Activated CD4-positive, CD25-positive, alpha-beta regulatory T cell treated with anti-CD3 and anti-CD28 coated beads, Interleukin-2, amount 50 U/mL, for 16 hours (primary cell): ENCODE measurements around the gene KIAA0232.

Experiments used
- DNase-seq: peaks from one replicate; pipeline ENCODE4 v3.0.0-alpha.2; 2020; ENCODE audit warnings: low read depth, low spot score

The KIAA0232 gene

GRCh38 chr4:6845574-6845973 is 63.0 kb downstream of the KIAA0232 start:
- DNase-seq = no peak

GRCh38 chr4:6847178-6847577 is 64.7 kb downstream of the KIAA0232 start:
- no peak for DNase-seq

GRCh38 chr4:6848717-6849305 is 66.3 kb downstream of the KIAA0232 start:
- no peak for DNase-seq

DNA sequence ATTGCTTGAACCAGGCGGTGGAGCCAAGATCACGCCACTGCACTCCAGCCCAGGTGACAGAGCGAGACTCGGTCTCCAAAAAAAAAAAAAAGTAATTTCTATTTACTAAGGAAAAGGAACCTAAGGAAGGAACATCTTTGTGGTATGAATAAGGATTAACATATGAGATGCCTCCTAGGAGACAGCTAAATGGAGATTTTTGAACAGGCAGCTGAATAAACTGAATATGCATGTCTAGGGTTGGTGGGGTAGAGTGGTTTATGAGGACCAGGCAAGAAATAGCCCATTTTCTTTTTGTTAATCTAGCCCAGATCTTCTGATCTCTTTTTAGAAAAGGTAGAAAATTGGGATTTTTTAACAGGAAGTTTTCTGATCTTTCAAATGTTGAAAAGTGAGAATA is 67.2 kb downstream of the KIAA0232 start:
- DNase-seq = no peak

- no peak for DNase-seq
Observed at GRCh38 chr4:6851431-6851830, 68.9 kb downstream of the KIAA0232 start.

DNA sequence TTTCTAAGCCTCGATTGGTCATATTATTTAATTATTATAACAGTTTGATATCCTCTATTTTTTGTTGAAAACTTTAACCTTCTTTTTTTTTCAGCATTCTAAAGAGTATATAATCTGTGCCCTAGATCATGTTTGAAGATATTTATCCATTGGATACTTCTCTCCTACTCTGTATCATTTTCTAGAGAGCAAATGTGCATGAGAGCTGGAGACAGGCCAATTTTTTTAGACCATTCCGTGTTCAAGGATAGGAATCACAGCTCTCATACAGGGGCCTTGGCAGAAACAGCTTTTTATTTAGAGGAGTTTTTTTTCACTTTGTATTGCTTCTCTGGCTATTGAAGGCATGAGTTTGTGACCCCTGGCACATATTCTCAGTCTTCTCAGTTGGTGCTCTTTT is 69.4 kb downstream of the KIAA0232 start:
- DNase-seq = no peak

- no peak for DNase-seq
Observed at GRCh38 chr4:6852582-6852981, 70.1 kb downstream of the KIAA0232 start.

DNA sequence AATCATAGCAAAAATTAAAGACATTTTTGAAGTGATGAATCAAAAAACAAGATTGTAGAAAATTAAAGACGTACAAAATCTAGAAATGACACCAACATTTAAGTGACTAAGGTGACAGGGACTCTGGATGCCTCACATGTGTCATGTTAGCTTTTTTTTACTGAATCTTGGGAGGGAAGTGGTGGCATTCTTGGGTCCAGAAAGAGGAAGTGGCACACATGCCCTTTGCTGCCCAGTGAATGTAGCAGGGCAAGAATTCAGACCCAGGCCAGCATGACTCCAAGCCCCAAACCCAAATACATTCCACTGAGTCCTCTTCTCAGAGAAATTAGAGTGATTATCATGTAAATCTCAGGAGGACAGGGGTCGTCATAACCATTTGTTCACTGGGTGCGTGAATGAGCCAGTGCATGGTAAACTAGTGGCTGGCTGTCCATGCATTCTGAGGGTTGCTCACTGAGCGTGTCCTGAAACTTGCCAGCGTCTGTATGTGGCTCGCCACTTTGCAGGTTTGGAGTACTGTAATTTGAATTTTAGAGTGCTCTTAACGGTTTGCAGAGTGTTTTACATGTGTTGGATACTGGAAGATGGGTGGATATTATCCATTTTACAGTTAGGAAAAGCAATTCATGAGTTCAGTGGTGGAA is 71.7 kb downstream of the KIAA0232 start:
- DNase-seq = no peak

DNA sequence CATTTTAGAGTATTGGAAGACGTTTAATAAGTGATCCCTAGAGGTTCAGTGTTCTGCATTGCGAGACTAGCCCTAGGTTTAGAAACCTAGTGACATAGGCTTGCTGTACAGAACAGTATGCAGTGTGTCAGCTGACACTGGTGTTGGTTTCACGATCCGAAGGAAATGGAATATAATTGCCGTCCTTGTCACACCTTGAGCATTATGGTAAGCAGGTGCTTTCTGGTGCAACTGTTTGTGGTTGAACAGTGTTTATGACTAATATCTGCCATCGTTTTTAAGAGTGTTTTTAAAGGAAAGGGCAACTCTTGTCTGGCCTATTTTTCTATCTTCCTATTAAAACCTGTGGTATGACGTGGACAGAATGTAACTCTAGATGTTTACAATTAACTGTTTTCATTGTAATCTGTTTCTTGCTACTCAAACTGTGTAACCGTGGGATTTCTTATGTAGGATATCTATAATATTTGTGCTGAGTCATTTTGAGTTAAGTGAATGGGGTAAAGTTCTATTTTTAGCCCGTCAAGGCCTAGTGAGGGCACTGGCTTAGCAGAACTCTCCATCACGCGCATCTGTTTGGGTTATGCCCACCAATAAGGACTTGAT is 73.3 kb downstream of the KIAA0232 start:
- DNase-seq = peak; percentile 28

DNA sequence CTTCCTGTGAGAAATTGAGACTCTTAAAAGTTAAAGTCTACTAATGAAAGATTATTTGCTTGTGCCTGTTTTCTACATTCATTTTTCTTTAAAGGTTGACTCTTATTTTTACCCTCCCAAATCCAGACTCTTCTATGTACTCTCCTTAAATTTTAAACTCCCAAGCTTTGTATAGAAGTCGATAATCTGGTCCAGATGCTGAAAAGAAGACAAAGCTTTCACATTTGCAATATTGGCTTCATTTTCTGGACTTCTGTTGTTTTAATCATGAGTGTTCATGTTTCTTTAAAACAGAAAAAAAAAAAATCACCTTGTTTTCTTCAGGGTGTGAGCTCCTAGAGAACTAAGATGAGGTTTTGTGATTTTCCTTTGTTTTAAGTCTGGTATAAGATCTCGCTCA is 73.9 kb downstream of the KIAA0232 start:
- DNase-seq = no peak

GRCh38 chr4:6857009-6857882 is 74.7 kb downstream of the KIAA0232 start:
- no peak for DNase-seq

- no peak for DNase-seq
Observed at GRCh38 chr4:6858997-6859396, 76.5 kb downstream of the KIAA0232 start.

- DNase-seq = no peak
Observed at GRCh38 chr4:6859543-6859942, 77.0 kb downstream of the KIAA0232 start.

GRCh38 chr4:6868386-6868785 is 85.9 kb downstream of the KIAA0232 start:
- DNase-seq = no peak

- no peak for DNase-seq
Observed at GRCh38 chr4:6869944-6870343, 87.4 kb downstream of the KIAA0232 start.

DNA sequence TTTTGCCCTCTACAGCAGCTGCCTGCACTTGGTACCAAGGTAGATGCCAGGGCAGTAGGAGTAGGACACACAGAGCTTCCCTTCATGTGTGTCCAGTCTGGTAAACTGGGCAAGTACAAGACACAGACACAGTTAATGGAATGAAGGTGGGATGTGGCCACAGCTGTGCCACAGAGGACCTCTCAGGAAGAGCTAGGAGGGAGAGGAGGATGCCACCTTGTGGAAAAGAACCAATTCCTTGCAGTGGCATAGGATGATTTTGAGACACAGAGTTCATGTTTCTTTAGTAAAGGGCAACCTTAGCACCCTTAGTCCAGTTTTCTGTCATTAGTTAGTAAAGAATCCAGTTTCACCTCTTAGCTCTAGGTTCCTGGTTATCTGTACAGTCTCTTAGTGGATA is 90.8 kb downstream of the KIAA0232 start:
- DNase-seq = no peak

DNA sequence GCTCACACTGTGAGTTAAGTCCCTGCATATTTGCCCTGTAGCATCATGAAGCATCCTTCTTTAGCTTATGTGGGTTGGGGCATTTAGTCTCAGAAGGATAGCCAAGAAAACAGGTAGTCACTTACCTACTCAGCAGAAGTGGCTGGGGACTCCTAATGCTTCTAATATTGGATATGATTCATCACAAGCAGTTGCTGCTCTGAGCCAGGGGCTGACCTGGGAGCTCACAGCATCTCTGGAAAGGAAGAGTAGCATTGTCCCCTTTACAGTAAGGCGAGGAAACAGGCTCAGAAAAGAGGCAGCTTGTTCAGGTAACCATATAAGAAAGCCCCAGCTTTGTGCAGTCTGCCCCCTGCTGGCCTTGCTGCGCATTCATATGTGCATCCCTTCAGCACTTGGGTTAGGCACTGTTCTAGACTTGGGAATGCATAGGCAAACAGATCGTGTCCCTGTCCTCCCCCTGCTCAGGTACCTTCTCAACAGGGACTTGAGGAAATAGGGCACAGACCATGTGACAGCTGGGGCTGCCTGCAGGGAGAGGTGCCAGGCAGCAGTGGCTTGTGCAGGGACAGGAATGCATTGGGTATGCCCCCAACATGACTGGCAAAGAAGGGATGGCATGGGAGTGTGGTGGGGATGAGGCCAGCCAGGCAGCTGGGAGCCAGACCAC is 91.4 kb downstream of the KIAA0232 start:
- DNase-seq = peak; percentile 72

GRCh38 chr4:6874981-6875380 is 92.5 kb downstream of the KIAA0232 start:
- no peak for DNase-seq

DNA sequence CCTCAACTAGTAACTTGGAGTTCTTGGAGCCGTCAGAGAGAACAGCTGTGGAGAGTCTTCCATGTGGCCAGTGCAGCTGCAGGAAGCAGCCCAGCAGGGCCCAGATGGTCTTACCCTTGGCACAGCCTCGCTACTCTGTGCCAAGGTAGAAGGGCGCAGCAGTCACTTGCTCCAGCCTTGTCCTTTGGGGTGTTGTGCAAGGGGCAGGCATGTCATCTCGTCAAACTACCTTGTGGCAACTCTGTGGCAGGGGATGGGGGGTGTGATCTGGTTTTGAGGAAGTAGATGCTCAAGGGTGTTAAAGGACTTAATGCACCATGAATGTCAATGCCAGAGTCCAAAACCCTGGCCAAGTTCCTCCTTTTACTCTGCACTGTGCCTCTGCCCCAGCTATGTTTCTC is 92.9 kb downstream of the KIAA0232 start:
- DNase-seq = no peak

GRCh38 chr4:6876440-6876839 is 93.9 kb downstream of the KIAA0232 start:
- DNase-seq = no peak

GRCh38 chr4:6877067-6877466 is 94.5 kb downstream of the KIAA0232 start:
- DNase-seq = no peak
